GM12878 (cell line): ENCODE measurements around the gene RNF150.

ENCODE experiments used
- CREB1 ChIP-seq: IDR thresholded peaks from 2 replicates; pipeline ENCODE4 v1.6.1; 2012; ENCODE audit warnings: low read depth, mild to moderate bottlenecking, inconsistent platforms
- CTCF ChIP-seq, 3 experiments: IDR thresholded peaks in 2 of 3; conservative IDR thresholded peaks in 1 of 3; 2 replicates each; pipeline ENCODE4 v1.5.1; 2011; ENCODE audit warnings: low read depth in 3 of 3, low read length in 3 of 3, mild to moderate bottlenecking in 3 of 3, control low read depth in 2 of 3, moderate library complexity in 2 of 3, inconsistent platforms in 1 of 3, mixed read lengths in 1 of 3; ENCODE audit not compliant: control insufficient read depth in 2 of 3, insufficient read depth in 1 of 3; ENCODE audit errors: extremely low read depth in 1 of 3
- CUX1 ChIP-seq: IDR thresholded peaks from 2 replicates; pipeline ENCODE4 v1.6.1; 2012; ENCODE audit warnings: improper control_type of control experiment, low read depth, low read length; ENCODE audit not compliant: insufficient replicate concordance
- EP300 ChIP-seq, 2 experiments: fragments of 150-350 bp in 1 of 2; IDR thresholded peaks; 2 replicates each; pipeline ENCODE4 v1.6.1; 2011 to 2012; ENCODE audit warnings: low read depth in 2 of 2, low read length in 2 of 2, borderline replicate concordance in 1 of 2, improper control_type of control experiment in 1 of 2, inconsistent platforms in 1 of 2; ENCODE audit not compliant: control insufficient read depth in 1 of 2
- EZH2 ChIP-seq: IDR thresholded peaks from 2 replicates; pipeline ENCODE4 v1.6.1; 2012; ENCODE audit warnings: low read depth, mild to moderate bottlenecking, control low read depth, inconsistent platforms, low read length, borderline replicate concordance; ENCODE audit not compliant: control insufficient read depth
- FOXM1 ChIP-seq: IDR thresholded peaks from 2 replicates; pipeline ENCODE4 v1.6.1; 2012; ENCODE audit warnings: low read depth, mild to moderate bottlenecking, inconsistent platforms, low read length, moderate library complexity
- MAX ChIP-seq: IDR thresholded peaks from 2 replicates; pipeline ENCODE4 v1.6.1; 2012; ENCODE audit warnings: low read depth, low read length, improper control_type of control experiment
- POLR2A ChIP-seq: IDR thresholded peaks from 2 replicates; pipeline ENCODE4 v1.6.1; 2011; ENCODE audit warnings: low read depth, mild to moderate bottlenecking, low read length
- RCOR1 ChIP-seq: conservative IDR thresholded peaks from 2 replicates; pipeline ENCODE4 v1.6.1; 2012; ENCODE audit warnings: low read depth, low read length, improper control_type of control experiment
- RELA ChIP-seq: fragments of 450-650 bp; IDR thresholded peaks from 2 replicates; pipeline ENCODE4 v1.8.0; 2014; ENCODE audit warnings: borderline replicate concordance; ENCODE audit not compliant: partially characterized antibody
- SPI1 ChIP-seq: IDR thresholded peaks from 2 replicates; pipeline ENCODE4 v1.6.1; 2011; ENCODE audit warnings: low read depth, mild to moderate bottlenecking, low read length, moderate library complexity, borderline replicate concordance; ENCODE audit not compliant: insufficient read depth
- TCF12 ChIP-seq: IDR thresholded peaks from 2 replicates; pipeline ENCODE4 v1.6.1; 2011; ENCODE audit warnings: low read depth, mild to moderate bottlenecking, low read length
- USF2 ChIP-seq: IDR thresholded peaks from 2 replicates; pipeline ENCODE4 v1.6.1; 2011; ENCODE audit warnings: low read depth, low read length, improper control_type of control experiment, borderline replicate concordance

- TF ChIP-seq USF2 (no peak), SPI1 (no peak), RCOR1 (no peak), POLR2A (no peak), TCF12 (no peak), EZH2 (no peak), EP300 (IDR thresholded peaks at IDR 0.05; ENCODE audit: borderline replicate concordance in 1 of 2, control insufficient read depth in 1 of 2, low read depth in 2 of 2, low read length in 2 of 2) (no peak), CUX1 (no peak), CREB1 (no peak), MAX (no peak), CTCF (IDR thresholded peaks at IDR 0.05 in 2 of 3, conservative IDR thresholded peaks at IDR 0.05 in 1 of 3; ENCODE audit: control insufficient read depth in 2 of 3, extremely low read depth in 1 of 3, insufficient read depth in 1 of 3, low read depth in 3 of 3, low read length in 3 of 3) (no peak), RELA (no peak), FOXM1 (no peak)
These were observed 25.8 kb upstream of the RNF150 start for GRCh38 chr4:141159027-141159426.
